GM19324 (cell line): ENCODE measurements around the gene NUDC.

Experiments
- ATAC-seq: cut with Tn5 transposase; IDR thresholded peaks from one replicate; pipeline ENCODE4 v1.9.1; 2021; ENCODE audit warnings: mild to moderate bottlenecking, moderate library complexity; ENCODE audit not compliant: unreplicated experiment, low FRiP score

Gene NUDC

GRCh38 chr1:26949266-26949925 lies 27.9 kb downstream of the NUDC start:
- ATAC-seq = no peak

GRCh38 chr1:26949926-26950319 lies 28.4 kb downstream of the NUDC start:
- no peak for ATAC-seq

- ATAC-seq = no peak
Observed at GRCh38 chr1:26950602-26951001, 29.1 kb downstream of the NUDC start.

GRCh38 chr1:26951216-26951615 lies 29.7 kb downstream of the NUDC start:
- ATAC-seq = no peak

GRCh38 chr1:26951821-26952497 lies 30.4 kb downstream of the NUDC start:
- ATAC-seq = no peak

- no peak for ATAC-seq
Observed at GRCh38 chr1:26953374-26953773, 31.8 kb downstream of the NUDC start.

GRCh38 chr1:26956321-26956720 lies 34.8 kb downstream of the NUDC start:
- ATAC-seq = no peak

GRCh38 chr1:26957306-26957705 lies 35.8 kb downstream of the NUDC start:
- ATAC-seq = no peak

GRCh38 chr1:26959270-26959669 lies 37.7 kb downstream of the NUDC start:
- no peak for ATAC-seq

- no peak for ATAC-seq
Observed at GRCh38 chr1:26959722-26960624, 38.4 kb downstream of the NUDC start, which contains the start of gene KDF1. TSS of gene KDF1 (minus strand) at chr1:26960468. CDS start at chr1:26952380, 8,088 bp downstream.

GRCh38 chr1:26960625-26960966 lies 39.1 kb downstream of the NUDC start:
- no peak for ATAC-seq

GRCh38 chr1:26961826-26962225 lies 40.3 kb downstream of the NUDC start:
- no peak for ATAC-seq

GRCh38 chr1:26965213-26965612 lies 43.7 kb downstream of the NUDC start:
- ATAC-seq = no peak

- ATAC-seq = no peak
Observed at GRCh38 chr1:26965628-26966027, 44.1 kb downstream of the NUDC start.

- ATAC-seq = no peak
Observed at GRCh38 chr1:26970810-26971209, 49.3 kb downstream of the NUDC start.

GRCh38 chr1:26971590-26971989 lies 50.0 kb downstream of the NUDC start:
- no peak for ATAC-seq

GRCh38 chr1:26972390-26972789 lies 50.8 kb downstream of the NUDC start:
- ATAC-seq = no peak

- no peak for ATAC-seq
Observed at GRCh38 chr1:26972821-26973220, 51.3 kb downstream of the NUDC start.

GRCh38 chr1:26976621-26977510 lies 55.3 kb downstream of the NUDC start:
- no peak for ATAC-seq

- no peak for ATAC-seq
Observed at GRCh38 chr1:26978901-26979300, 57.4 kb downstream of the NUDC start.
